Lung (tissue), 12 donors: ENCODE data around the gene ZNF740. TPM values are rescaled to one million over a fixed set of nuclear protein-coding genes. Genes with fewer than 3 reads are reported as not detected.
A peak's percentile ranks its signal among the peaks of the same experiment; 100 is the strongest.

Experiments used
- ATAC-seq: fragments of 200-7000 bp; cut with Tn5 transposase; one replicate; pipeline ENCODE4 v1.9.1; 2020; ENCODE audit warnings: moderate number of reproducible peaks; ENCODE audit not compliant: insufficient read depth, low FRiP score
- DNase-seq, 3 donors: peaks; one replicate each; pipeline ENCODE4 v3.0.0-alpha.2; 2013 to 2017
- H3K27ac ChIP-seq, 2 donors: one replicate each; pipeline ENCODE4 v1.5.1; 2013; ENCODE audit warnings: mild to moderate bottlenecking in 2 of 2, moderate library complexity in 2 of 2, control low read depth in 1 of 2, inconsistent platforms in 1 of 2, low read depth in 1 of 2, low read length in 1 of 2
- H3K27me3 ChIP-seq, 3 donors: one replicate each; pipeline ENCODE4 v1.5.1; 2013; ENCODE audit warnings: low read length in 2 of 3; ENCODE audit not compliant: control insufficient read depth in 3 of 3, insufficient read depth in 3 of 3
- H3K36me3 ChIP-seq, 4 donors: one replicate each; pipeline ENCODE4 v1.5.1; 2013; ENCODE audit warnings: low read length in 4 of 4, mild to moderate bottlenecking in 1 of 4, moderate library complexity in 1 of 4; ENCODE audit not compliant: control insufficient read depth in 4 of 4, insufficient read depth in 4 of 4
- H3K4me1 ChIP-seq, 5 donors: one replicate each; pipeline ENCODE4 v1.5.1; 2013; ENCODE audit warnings: low read length in 5 of 5, mild to moderate bottlenecking in 2 of 5, moderate library complexity in 1 of 5; ENCODE audit not compliant: control insufficient read depth in 5 of 5, insufficient read depth in 5 of 5
- H3K4me3 ChIP-seq: one replicate; pipeline ENCODE4 v1.5.1; 2013; ENCODE audit warnings: mild to moderate bottlenecking, control low read depth, moderate library complexity
- H3K9ac ChIP-seq, 2 donors: one replicate each; pipeline ENCODE4 v1.5.1; 2013; ENCODE audit warnings: low read length in 2 of 2, control low read depth in 1 of 2; ENCODE audit not compliant: insufficient read depth in 1 of 2
- H3K9me3 ChIP-seq, 4 donors: one replicate each; pipeline ENCODE4 v1.5.1; 2013; ENCODE audit warnings: low read length in 3 of 4, mild to moderate bottlenecking in 1 of 4, moderate library complexity in 1 of 4; ENCODE audit not compliant: control insufficient read depth in 4 of 4, insufficient read depth in 3 of 4
- WGBS, 2 donors: extraction: QIAGEN DNeasy Blood & Tissue Kit; methylation state at CpG; one replicate each; pipeline ENCODE4 v1.1.7; 2013; 5-methylcytosine and 5-hydroxymethylcytosine counted together
- polyA plus RNA-seq, 2 donors: library from polyadenylated mRNA; stranded (reverse); fragments of 200-250 nt; gene quantifications; one replicate each; pipeline ENCODE4 v1.2.1, GENCODE V29; 2013
- total RNA-seq, 2 donors: library from RNA; depleted of rRNA in 1 of 2; stranded (reverse); fragments of >200 nt in 1 of 2; gene quantifications; one replicate each; pipeline ENCODE4 v1.2.1, GENCODE V29; 2014 to 2021
- TF ChIP-seq, protein P1 (sequence below): IDR thresholded peaks from 2 replicates; pipeline ENCODE4 v1.5.1; 2012; ENCODE audit warnings: mild to moderate bottlenecking; ENCODE audit errors: control extremely low read depth, extremely low read depth
- donor health status: control.
- donor health status: control.
- donor health status: Bipolar disorder and iron deficiency.
- donor health status: healthy.
- donor health status: DM: yes; HTN: yes; CAD: no.

Gene ZNF740
- total and polyA plus RNA-seq, 4 donors: 7.8 to 37.4 (median 18.3) TPM

DNA sequence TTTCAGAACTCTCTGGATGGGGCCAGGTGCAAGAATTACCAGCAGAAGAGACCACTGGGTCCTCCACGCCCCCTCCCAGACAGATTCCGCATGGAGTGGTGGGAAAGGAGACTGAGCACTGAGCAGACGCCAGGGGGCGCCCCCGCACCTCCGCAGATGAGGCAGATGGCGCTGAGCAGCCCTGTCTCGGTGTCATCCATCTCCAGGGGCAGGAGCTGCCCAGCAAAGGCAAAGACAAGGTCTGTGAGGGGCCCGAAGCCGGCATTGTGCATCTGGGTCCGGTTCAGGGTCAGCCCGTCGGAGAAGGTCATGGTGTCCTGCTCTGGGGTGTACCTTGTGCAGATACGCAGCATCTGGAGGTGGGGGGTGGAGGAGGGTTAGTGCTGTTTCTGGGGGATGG, 32.8 kb downstream of the ZNF740 start:
- WGBS, 2 donors: 13 to 16% methylated on average over 14 of the region's 14 CpGs
- Histone ChIP-seq H3K9me3 (no peaks in the 10 kb centered on the region), H3K27me3 (no peaks in the 10 kb centered on the region), H3K9ac (no peak overlapping the region), H3K36me3 (peaks cover 0 to 31% (median 29%) of the 10 kb centered on the region in 4 donors), H3K27ac (no peak overlapping the region), H3K4me3 (no peak overlapping the region), H3K4me1 (peaks cover 0 to 36% (median 24%) of the 10 kb centered on the region in 5 donors)
- ATAC-seq: peak; percentile 51
- DNase-seq: peak; percentile 80 to 86 (median 83)
- TF ChIP-seq, protein P1, sequence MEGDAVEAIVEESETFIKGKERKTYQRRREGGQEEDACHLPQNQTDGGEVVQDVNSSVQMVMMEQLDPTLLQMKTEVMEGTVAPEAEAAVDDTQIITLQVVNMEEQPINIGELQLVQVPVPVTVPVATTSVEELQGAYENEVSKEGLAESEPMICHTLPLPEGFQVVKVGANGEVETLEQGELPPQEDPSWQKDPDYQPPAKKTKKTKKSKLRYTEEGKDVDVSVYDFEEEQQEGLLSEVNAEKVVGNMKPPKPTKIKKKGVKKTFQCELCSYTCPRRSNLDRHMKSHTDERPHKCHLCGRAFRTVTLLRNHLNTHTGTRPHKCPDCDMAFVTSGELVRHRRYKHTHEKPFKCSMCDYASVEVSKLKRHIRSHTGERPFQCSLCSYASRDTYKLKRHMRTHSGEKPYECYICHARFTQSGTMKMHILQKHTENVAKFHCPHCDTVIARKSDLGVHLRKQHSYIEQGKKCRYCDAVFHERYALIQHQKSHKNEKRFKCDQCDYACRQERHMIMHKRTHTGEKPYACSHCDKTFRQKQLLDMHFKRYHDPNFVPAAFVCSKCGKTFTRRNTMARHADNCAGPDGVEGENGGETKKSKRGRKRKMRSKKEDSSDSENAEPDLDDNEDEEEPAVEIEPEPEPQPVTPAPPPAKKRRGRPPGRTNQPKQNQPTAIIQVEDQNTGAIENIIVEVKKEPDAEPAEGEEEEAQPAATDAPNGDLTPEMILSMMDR: peak; percentile 91

DNA sequence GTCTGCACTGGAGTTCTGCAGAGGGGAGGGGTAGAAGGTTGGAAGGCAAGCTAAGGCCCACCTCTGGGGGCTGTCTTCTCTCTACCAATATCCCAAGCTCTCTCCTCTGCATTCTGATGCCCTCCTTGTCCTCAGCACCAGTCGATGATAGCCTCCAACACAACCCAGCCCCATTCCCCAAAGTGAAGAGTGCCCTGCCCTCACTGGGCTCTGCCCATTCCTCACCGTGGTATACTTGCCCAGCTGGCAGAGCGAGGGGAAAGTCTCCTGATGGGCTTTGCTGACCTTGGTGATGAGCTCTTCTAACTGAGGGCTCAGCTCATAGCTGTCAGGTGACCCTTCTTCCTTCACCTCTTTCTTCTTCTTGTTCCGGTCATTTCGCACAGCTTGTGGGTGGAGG, 33.7 kb downstream of the ZNF740 start:
- H3K36me3 ChIP-seq: peaks cover 0 to 31% (median 29%) of the 10 kb centered on the region in 4 donors
- H3K27me3 ChIP-seq: no peaks in the 10 kb centered on the region
- H3K9me3 ChIP-seq: no peaks in the 10 kb centered on the region
- WGBS, 2 donors: 78 to 83% methylated on average over 5 of the region's 5 CpGs
- ATAC-seq: no peak
- no peak for DNase-seq
- H3K27ac ChIP-seq: peak overlapping the region; percentile 24 to 57
- H3K4me1 ChIP-seq: peaks cover 0 to 34% (median 21%) of the 10 kb centered on the region in 5 donors
- H3K9ac ChIP-seq: no peak overlapping the region
- TF ChIP-seq, protein P1: no peak
- no peak overlapping the region for H3K4me3 ChIP-seq

DNA sequence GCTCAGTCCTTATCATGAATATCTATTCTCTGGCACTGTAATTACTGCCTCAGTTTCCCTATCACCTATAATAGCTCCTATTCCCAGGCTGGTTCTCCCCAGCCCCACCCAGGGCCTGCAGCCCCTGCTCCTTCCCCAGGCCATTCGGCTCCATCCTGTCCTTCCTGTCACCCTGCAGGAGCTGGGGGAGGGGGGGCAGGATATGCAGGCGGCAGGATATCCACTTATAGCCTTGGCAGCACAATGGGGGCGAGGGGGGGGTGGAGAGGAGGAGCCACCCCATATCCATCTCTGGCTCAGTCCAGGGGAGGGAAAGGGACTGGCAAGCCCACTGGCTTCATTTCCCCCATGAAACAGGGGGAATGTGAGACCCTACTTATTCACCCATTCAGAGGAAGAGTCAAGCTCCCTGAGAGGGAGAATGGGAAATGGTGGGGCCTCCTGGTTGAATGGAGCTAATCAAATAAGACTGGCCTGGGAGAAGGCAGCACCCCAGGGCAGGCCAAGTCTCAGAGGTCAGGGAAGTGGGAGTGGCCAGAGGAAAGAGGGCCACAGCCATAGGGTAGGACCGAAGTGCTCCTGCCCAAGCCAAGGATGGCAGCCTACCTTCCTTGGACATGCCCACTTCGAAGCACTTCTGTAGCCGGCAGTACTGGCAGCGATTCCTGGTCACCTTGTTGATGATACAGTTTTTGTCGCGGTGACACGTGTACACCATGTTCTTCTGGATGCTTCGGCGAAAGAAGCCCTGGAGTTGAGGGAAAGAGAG, 34.3 kb downstream of the ZNF740 start:
- no peak overlapping the region for H3K9ac ChIP-seq
- H3K36me3 ChIP-seq: peaks cover 0 to 31% (median 29%) of the 10 kb centered on the region in 4 donors
- DNase-seq (peak in 2 of 3 donors; percentile 22 to 64), ATAC-seq (no peak)
- TF ChIP-seq, protein P1: no peak
- no peaks in the 10 kb centered on the region for H3K9me3 ChIP-seq
- no peak overlapping the region for H3K4me3 ChIP-seq
- 65 to 70% methylated on average over 12 of the region's 12 CpGs for WGBS, 2 donors
- no peaks in the 10 kb centered on the region for H3K27me3 ChIP-seq
- H3K4me1 ChIP-seq: peaks cover 0 to 38% (median 21%) of the 10 kb centered on the region in 5 donors
- H3K27ac ChIP-seq: peak overlapping the region; percentile 56 to 75
